Measurements from ENCODE around the gene HAUS1. TPM values are rescaled to one million over a fixed set of nuclear protein-coding genes. Genes with fewer than 3 reads are reported as not detected.

Gene HAUS1
- total and polyA plus RNA-seq, 2 donors (not counting 3 experiments of a cell fraction or from before 2014, with no cell fraction given) = 29.4 to 57.1 TPM

GRCh38 chr18:46156124-46156745, 52.0 kb downstream of the HAUS1 start:
- Histone ChIP-seq H3K9ac (replicated peaks; ENCODE audit: extremely low read depth, insufficient read depth, low read length) (no peak overlapping the region), H2AFZ (ENCODE audit: low read depth, low read length) (no peak overlapping the region), H4K20me1 (replicated peaks; ENCODE audit: control insufficient read depth, extremely low read depth, insufficient read depth, low read length) (no peaks in the 10 kb centered on the region), H3K79me2 (ENCODE audit: control insufficient read depth, insufficient read depth, low read length) (no peaks in the 10 kb centered on the region), H3K27me3 (ENCODE audit: control insufficient read depth in 2 of 2, insufficient read depth in 2 of 2, low read length in 2 of 2) (no peaks in the 10 kb centered on the region), H3K4me3 (replicated peaks in 1 of 3; ENCODE audit: insufficient read depth in 1 of 3, low read depth in 1 of 3, low read length in 3 of 3) (no peak overlapping the region), H3K4me2 (ENCODE audit: insufficient read depth, low read length) (no peak overlapping the region), H3K9me3 (replicated peaks; ENCODE audit: control insufficient read depth, insufficient read depth, low read length) (no peaks in the 10 kb centered on the region), H3K9me1 (replicated peaks; ENCODE audit: control insufficient read depth, extremely low read depth, insufficient read depth, low read length) (no peaks in the 10 kb centered on the region), H3K27ac (ENCODE audit: insufficient read depth, low read depth, low read length) (no peak overlapping the region), H3K4me1 (ENCODE audit: control insufficient read depth, extremely low read depth, insufficient read depth, low read length) (no peaks in the 10 kb centered on the region), H3K36me3 (ENCODE audit: control insufficient read depth in 2 of 2, extremely low read depth in 1 of 2, insufficient read depth in 2 of 2, low read length in 2 of 2) (no peaks in the 10 kb centered on the region)
- BruUV-seq (replicated peaks) = no TSS peak
- dilution Hi-C loops (cut with MboI; ENCODE audit: extremely low pct_ligation_motif_present, low sequenced_read_pairs) = no loop called here
- CTCF ChIA-PET = interaction anchor here (1.0 kb wide), 1 partner anchor 502 kb away, joined by 3 read pairs; no protein-coding TSS in a partner anchor
- FAIRE-seq = no peak
- TF ChIP-seq JUN (IDR thresholded peaks at IDR 0.05; ENCODE audit: borderline replicate concordance, insufficient read depth, insufficient read length, low read depth) (no peak), POLR2AphosphoS5 (IDR thresholded peaks at IDR 0.05; ENCODE audit: insufficient read depth, low read depth, low read length) (no peak), CTCF (IDR thresholded peaks at IDR 0.05; ENCODE audit: extremely low read depth in 1 of 2, insufficient read depth in 1 of 2, low read depth in 1 of 2, low read length in 2 of 2) (no peak), EZH2 (IDR thresholded peaks at IDR 0.05; ENCODE audit: borderline replicate concordance, low read depth, low read length, severe bottlenecking) (no peak)
- TF ChIP-seq, protein P1, sequence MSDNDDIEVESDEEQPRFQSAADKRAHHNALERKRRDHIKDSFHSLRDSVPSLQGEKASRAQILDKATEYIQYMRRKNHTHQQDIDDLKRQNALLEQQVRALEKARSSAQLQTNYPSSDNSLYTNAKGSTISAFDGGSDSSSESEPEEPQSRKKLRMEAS (IDR thresholded peaks at IDR 0.05; ENCODE audit: insufficient read depth, insufficient read length) = no peak
- POLR2A ChIA-PET = no interaction called here
- intact Hi-C loops (cut with micrococcal nuclease) = no loop called here
- no peak for DNase-seq (ENCODE audit: low read depth, low spot score)

Measured in endothelial cell of umbilical vein (primary cell).